ENCODE measurements around the gene SERPINB7.

Gene SERPINB7

GRCh38 chr18:63788447-63789096 lies 13.4 kb downstream of the SERPINB7 start:
- H3K4me3 ChIP-seq (ENCODE audit: low read depth, low read length), result no peak overlapping the region

DNA sequence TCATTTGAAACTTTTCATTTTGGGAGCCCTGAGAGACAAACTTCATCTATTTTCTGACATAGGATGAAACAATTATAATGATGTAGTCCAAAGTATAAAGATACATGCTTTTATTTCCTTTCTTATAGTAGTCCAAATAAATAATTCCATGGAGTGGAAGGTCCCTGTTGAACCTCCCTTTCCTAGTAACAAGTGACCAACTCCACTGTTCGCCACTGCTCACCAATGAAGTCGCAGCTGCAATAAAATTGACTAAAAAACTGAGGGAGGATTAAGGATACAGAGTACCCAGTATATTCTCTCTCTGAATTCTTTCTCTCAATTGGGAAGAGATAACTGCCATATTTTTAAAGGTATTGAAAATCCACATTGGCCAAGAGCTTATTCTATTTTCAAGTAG lies 14.1 kb downstream of the SERPINB7 start:
- no peaks in the 10 kb centered on the region for H3K9me3 ChIP-seq (ENCODE audit: control insufficient read depth, insufficient read depth, low read depth, low read length)
- no peak overlapping the region for H3K27ac ChIP-seq (ENCODE audit: low read depth, low read length)
- H3K4me1 ChIP-seq (ENCODE audit: control insufficient read depth, insufficient read depth, low read length), result no peaks in the 10 kb centered on the region
- no peaks in the 10 kb centered on the region for H3K27me3 ChIP-seq (ENCODE audit: control insufficient read depth, insufficient read depth, low read length)
- H3K36me3 ChIP-seq (ENCODE audit: control insufficient read depth, insufficient read depth, low read length), result no peaks in the 10 kb centered on the region
- no peak overlapping the region for H3K9ac ChIP-seq (ENCODE audit: low read length)
- H3K4me3 ChIP-seq (ENCODE audit: low read depth, low read length), result no peak overlapping the region

More at GRCh38 chr18:63788447-63789096, 13.4 kb downstream of the SERPINB7 start:
- Histone ChIP-seq H3K9me3 (ENCODE audit: control insufficient read depth, insufficient read depth, low read depth, low read length) (no peaks in the 10 kb centered on the region), H3K27me3 (ENCODE audit: control insufficient read depth, insufficient read depth, low read length) (no peaks in the 10 kb centered on the region), H3K36me3 (ENCODE audit: control insufficient read depth, insufficient read depth, low read length) (no peaks in the 10 kb centered on the region), H3K4me1 (ENCODE audit: control insufficient read depth, insufficient read depth, low read length) (no peaks in the 10 kb centered on the region), H3K27ac (ENCODE audit: low read depth, low read length) (no peak overlapping the region), H3K9ac (ENCODE audit: low read length) (no peak overlapping the region)

GRCh38 chr18:63795606-63796005 lies 20.4 kb downstream of the SERPINB7 start:
- no peaks in the 10 kb centered on the region for H3K4me1 ChIP-seq (ENCODE audit: control insufficient read depth, insufficient read depth, low read length)
- H3K9me3 ChIP-seq (ENCODE audit: control insufficient read depth, insufficient read depth, low read depth, low read length), result no peaks in the 10 kb centered on the region
- no peaks in the 10 kb centered on the region for H3K27me3 ChIP-seq (ENCODE audit: control insufficient read depth, insufficient read depth, low read length)
- no peak overlapping the region for H3K4me3 ChIP-seq (ENCODE audit: low read depth, low read length)
- H3K27ac ChIP-seq (ENCODE audit: low read depth, low read length), result no peak overlapping the region
- H3K36me3 ChIP-seq (ENCODE audit: control insufficient read depth, insufficient read depth, low read length), result no peaks in the 10 kb centered on the region
- H3K9ac ChIP-seq (ENCODE audit: low read length), result no peak overlapping the region

DNA sequence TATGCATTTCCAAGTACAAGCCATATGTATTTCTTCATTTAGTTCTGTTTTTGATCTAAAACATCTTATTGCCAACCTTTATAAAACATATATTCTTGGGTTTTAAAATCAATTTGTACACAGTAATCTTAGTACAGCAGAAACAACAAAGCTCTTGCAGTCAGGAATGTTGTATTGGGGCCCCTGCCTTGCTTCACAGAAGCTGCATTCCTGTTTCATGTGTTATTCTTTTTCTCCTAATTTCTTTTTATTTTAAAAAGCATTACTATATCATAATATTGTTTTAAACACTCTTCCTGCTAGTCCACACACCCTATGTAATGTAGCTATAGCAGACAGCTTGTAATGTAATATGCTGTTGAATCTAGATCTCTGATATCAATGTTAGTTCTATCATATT lies 24.0 kb downstream of the SERPINB7 start:
- Histone ChIP-seq H3K9me3 (ENCODE audit: control insufficient read depth, insufficient read depth, low read depth, low read length) (no peaks in the 10 kb centered on the region), H3K4me3 (ENCODE audit: low read depth, low read length) (no peak overlapping the region), H3K27ac (ENCODE audit: low read depth, low read length) (no peak overlapping the region), H3K27me3 (ENCODE audit: control insufficient read depth, insufficient read depth, low read length) (no peaks in the 10 kb centered on the region), H3K4me1 (ENCODE audit: control insufficient read depth, insufficient read depth, low read length) (no peaks in the 10 kb centered on the region), H3K36me3 (ENCODE audit: control insufficient read depth, insufficient read depth, low read length) (no peaks in the 10 kb centered on the region), H3K9ac (ENCODE audit: low read length) (no peak overlapping the region)

- Histone ChIP-seq H3K36me3 (ENCODE audit: control insufficient read depth, insufficient read depth, low read length) (no peaks in the 10 kb centered on the region), H3K27me3 (ENCODE audit: control insufficient read depth, insufficient read depth, low read length) (no peaks in the 10 kb centered on the region), H3K27ac (ENCODE audit: low read depth, low read length) (no peak overlapping the region), H3K9me3 (ENCODE audit: control insufficient read depth, insufficient read depth, low read depth, low read length) (no peaks in the 10 kb centered on the region), H3K4me1 (ENCODE audit: control insufficient read depth, insufficient read depth, low read length) (no peaks in the 10 kb centered on the region), H3K4me3 (ENCODE audit: low read depth, low read length) (no peak overlapping the region), H3K9ac (ENCODE audit: low read length) (no peak overlapping the region)
Observed at GRCh38 chr18:63801343-63801742, 26.1 kb downstream of the SERPINB7 start.

DNA sequence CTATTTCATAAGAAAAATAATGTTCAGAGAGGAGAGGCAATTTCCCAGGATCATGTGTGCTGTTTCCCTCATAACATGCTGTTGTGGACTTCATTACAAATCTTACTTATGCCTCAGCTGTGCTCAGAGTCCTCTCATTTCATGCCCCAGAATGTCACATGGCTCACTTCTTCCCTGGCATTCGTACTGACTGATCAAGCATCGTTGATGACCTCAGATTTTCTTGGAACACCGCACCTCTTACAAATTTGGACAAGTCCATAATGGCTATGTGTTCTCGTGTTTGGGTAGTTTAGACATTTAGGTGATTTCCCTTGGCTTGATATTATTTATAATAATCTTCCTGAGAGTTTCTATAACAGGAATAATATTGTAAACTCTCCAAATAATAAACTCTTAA lies 32.9 kb downstream of the SERPINB7 start:
- Histone ChIP-seq H3K27me3 (ENCODE audit: control insufficient read depth, insufficient read depth, low read length) (no peaks in the 10 kb centered on the region), H3K36me3 (ENCODE audit: control insufficient read depth, insufficient read depth, low read length) (no peaks in the 10 kb centered on the region), H3K4me3 (ENCODE audit: low read depth, low read length) (no peak overlapping the region), H3K9me3 (ENCODE audit: control insufficient read depth, insufficient read depth, low read depth, low read length) (no peaks in the 10 kb centered on the region), H3K9ac (ENCODE audit: low read length) (no peak overlapping the region), H3K27ac (ENCODE audit: low read depth, low read length) (no peak overlapping the region), H3K4me1 (ENCODE audit: control insufficient read depth, insufficient read depth, low read length) (no peaks in the 10 kb centered on the region)

DNA sequence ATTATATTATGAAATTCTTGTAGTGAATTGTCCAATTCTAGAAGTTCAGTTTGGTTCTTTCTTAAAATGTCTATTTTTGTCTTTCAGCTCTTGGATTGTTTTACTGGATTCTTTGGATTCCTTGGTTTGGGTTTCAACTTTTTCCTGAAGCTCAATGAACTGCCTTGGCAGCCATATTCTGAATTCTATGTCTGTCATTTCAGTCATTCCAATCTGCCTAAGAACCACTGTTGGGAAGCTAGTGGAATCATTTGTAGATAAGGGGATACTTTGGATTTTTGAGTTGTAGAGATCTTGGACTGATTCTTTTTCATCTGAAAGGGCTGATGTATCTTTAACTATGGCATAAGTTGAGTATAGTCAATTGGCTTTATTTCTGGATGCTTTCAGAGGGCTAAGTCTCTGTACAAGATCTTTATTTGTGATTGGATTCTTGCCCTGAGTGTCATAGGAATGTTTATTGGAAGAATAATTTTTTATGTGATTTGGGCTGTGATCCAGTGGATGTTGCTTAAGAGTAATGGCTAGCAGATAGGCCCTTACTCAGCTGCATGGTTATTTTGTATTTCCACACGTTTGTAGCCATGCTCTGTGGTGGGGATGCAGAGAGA lies 42.3 kb downstream of the SERPINB7 start:
- Histone ChIP-seq H3K27ac (ENCODE audit: low read depth, low read length) (no peak overlapping the region), H3K9ac (ENCODE audit: low read length) (no peak overlapping the region), H3K4me1 (ENCODE audit: control insufficient read depth, insufficient read depth, low read length) (no peaks in the 10 kb centered on the region), H3K36me3 (ENCODE audit: control insufficient read depth, insufficient read depth, low read length) (no peaks in the 10 kb centered on the region), H3K27me3 (ENCODE audit: control insufficient read depth, insufficient read depth, low read length) (no peaks in the 10 kb centered on the region), H3K9me3 (ENCODE audit: control insufficient read depth, insufficient read depth, low read depth, low read length) (no peaks in the 10 kb centered on the region), H3K4me3 (ENCODE audit: low read depth, low read length) (no peak overlapping the region)

GRCh38 chr18:63818212-63818611 lies 43.0 kb downstream of the SERPINB7 start:
- H3K27me3 ChIP-seq (ENCODE audit: control insufficient read depth, insufficient read depth, low read length), result no peaks in the 10 kb centered on the region
- H3K4me1 ChIP-seq (ENCODE audit: control insufficient read depth, insufficient read depth, low read length), result no peaks in the 10 kb centered on the region
- no peak overlapping the region for H3K9ac ChIP-seq (ENCODE audit: low read length)
- H3K27ac ChIP-seq (ENCODE audit: low read depth, low read length), result no peak overlapping the region
- no peaks in the 10 kb centered on the region for H3K9me3 ChIP-seq (ENCODE audit: control insufficient read depth, insufficient read depth, low read depth, low read length)
- no peak overlapping the region for H3K4me3 ChIP-seq (ENCODE audit: low read depth, low read length)
- no peaks in the 10 kb centered on the region for H3K36me3 ChIP-seq (ENCODE audit: control insufficient read depth, insufficient read depth, low read length)

DNA sequence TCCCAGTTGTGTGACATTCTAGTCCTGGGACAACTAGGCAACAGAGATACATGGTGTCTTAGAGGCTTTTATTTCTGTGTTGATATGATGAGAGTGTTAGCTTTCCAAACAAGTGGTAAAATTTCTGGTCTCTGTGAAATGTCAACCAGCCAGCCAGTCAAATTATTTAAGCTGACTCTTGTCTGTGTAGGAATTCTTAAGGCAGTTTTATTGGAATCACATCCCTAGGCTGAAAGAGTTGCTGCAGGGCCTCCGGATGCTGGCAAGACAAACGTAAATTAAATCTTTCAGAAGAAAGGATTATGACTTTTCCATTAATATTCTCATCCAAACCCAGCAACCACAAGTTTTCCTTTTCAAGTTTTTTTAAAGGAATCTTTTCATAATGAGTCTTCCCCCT lies 44.6 kb downstream of the SERPINB7 start:
- H3K9ac ChIP-seq (ENCODE audit: low read length), result no peak overlapping the region
- no peaks in the 10 kb centered on the region for H3K36me3 ChIP-seq (ENCODE audit: control insufficient read depth, insufficient read depth, low read length)
- no peaks in the 10 kb centered on the region for H3K27me3 ChIP-seq (ENCODE audit: control insufficient read depth, insufficient read depth, low read length)
- no peak overlapping the region for H3K4me3 ChIP-seq (ENCODE audit: low read depth, low read length)
- no peaks in the 10 kb centered on the region for H3K4me1 ChIP-seq (ENCODE audit: control insufficient read depth, insufficient read depth, low read length)
- no peak overlapping the region for H3K27ac ChIP-seq (ENCODE audit: low read depth, low read length)
- H3K9me3 ChIP-seq (ENCODE audit: control insufficient read depth, insufficient read depth, low read depth, low read length), result no peaks in the 10 kb centered on the region

DNA sequence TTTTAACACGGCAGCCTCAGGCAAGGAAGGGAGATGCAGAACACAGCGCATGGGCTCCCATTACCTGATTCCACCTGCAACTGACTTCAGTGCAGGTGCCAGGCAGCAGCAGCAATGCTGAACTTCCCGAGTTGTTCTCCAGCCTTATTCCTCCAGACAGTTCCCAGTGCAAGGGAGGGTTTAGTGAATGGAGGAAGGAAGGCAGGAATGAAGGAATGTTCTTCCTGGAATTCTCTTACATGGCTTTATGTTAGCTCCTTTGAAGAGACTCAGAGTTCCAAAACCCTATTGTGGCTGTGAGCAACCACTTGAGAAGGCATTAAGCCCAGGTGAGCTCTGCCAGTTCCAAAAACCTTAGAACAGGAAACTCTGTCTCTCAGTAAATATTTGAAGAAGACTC lies 45.5 kb downstream of the SERPINB7 start:
- Histone ChIP-seq H3K27ac (ENCODE audit: low read depth, low read length) (no peak overlapping the region), H3K4me1 (ENCODE audit: control insufficient read depth, insufficient read depth, low read length) (no peaks in the 10 kb centered on the region), H3K9ac (ENCODE audit: low read length) (no peak overlapping the region), H3K36me3 (ENCODE audit: control insufficient read depth, insufficient read depth, low read length) (no peaks in the 10 kb centered on the region), H3K9me3 (ENCODE audit: control insufficient read depth, insufficient read depth, low read depth, low read length) (no peaks in the 10 kb centered on the region), H3K4me3 (ENCODE audit: low read depth, low read length) (no peak overlapping the region), H3K27me3 (ENCODE audit: control insufficient read depth, insufficient read depth, low read length) (no peaks in the 10 kb centered on the region)

GRCh38 chr18:63823516-63824219 lies 48.5 kb downstream of the SERPINB7 start:
- Histone ChIP-seq H3K4me3 (ENCODE audit: low read depth, low read length) (no peak overlapping the region), H3K9me3 (ENCODE audit: control insufficient read depth, insufficient read depth, low read depth, low read length) (no peaks in the 10 kb centered on the region), H3K36me3 (ENCODE audit: control insufficient read depth, insufficient read depth, low read length) (no peaks in the 10 kb centered on the region), H3K9ac (ENCODE audit: low read length) (no peak overlapping the region), H3K27me3 (ENCODE audit: control insufficient read depth, insufficient read depth, low read length) (no peaks in the 10 kb centered on the region), H3K27ac (ENCODE audit: low read depth, low read length) (no peak overlapping the region), H3K4me1 (ENCODE audit: control insufficient read depth, insufficient read depth, low read length) (no peaks in the 10 kb centered on the region)
